ENCODE results near the gene CEP78.

- TF ChIP-seq POLR2A (IDR thresholded peaks at IDR 0.05; ENCODE audit: low read depth, low read length) (no peak), POLR2AphosphoS5 (IDR thresholded peaks at IDR 0.05; ENCODE audit: low read depth, low read length) (no peak), TAF1 (IDR thresholded peaks at IDR 0.05; ENCODE audit: borderline replicate concordance, low read depth, low read length) (no peak)
Measured at GRCh38 chr9:78316166-78316892, 80.5 kb downstream of the CEP78 start.
